HG03064 (cell line): ENCODE results near the gene TXNL4A.

Experiments used
- ATAC-seq: cut with Tn5 transposase; IDR thresholded peaks from one replicate; pipeline ENCODE4 v1.9.1; 2021; ENCODE audit warnings: low read depth; ENCODE audit not compliant: unreplicated experiment

The TXNL4A gene

DNA sequence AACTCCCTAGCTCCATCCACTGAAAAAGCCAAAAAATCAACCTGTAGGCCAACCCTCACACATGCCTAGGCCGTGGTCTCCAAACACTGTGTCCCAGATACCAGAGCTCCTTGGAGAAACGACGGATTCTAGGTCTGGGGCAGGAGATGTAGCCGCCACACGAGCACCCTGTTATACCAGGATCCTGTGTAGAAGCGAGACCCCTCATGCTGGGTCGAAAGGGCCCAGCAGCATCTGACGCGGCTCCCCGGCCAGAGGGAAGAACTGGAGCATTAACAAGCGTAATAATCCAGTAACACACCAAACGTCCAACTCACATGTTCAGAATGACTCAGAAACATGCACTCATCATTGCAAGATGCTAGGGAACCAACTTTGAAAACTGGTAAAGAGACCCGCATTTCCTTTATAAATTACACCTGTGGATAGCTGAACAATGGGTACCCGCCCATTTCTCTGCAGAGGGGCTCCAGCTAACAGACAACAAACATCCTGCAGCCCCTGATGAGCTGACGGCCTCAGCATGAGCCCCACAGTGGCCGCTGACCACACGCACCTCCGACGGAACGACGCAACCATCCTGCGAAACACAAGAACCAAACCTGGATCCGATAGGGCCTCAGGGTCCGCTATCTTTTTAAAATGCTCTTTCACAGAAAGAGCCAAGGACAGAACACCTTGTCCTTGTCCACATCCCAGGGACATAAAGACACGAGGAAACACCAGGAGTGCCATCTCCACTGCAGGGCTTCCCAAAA is 51.1 kb downstream of the TXNL4A start:
- no peak for ATAC-seq

- ATAC-seq, result no peak
These were observed 51.7 kb downstream of the TXNL4A start for GRCh38 chr18:79936641-79937040.

DNA sequence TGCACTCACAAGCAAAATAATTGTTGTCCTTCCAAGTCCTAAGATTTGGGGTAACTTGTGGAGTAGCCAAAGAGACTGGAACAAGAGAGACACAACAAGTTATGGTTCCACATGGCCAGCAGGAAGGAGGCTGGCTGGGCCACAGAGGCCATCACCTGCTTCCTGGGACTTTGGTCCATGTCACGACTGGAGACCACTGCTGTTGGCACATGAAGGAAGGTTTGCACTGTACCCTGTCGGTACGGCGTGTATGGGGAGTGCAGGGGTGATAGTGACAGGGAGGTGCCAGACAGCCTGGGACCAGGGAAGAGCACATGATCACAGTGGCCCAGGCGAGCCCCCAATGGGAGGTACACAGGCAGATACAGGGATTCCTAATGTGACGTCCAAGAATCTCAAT is 52.4 kb downstream of the TXNL4A start:
- ATAC-seq, result no peak

GRCh38 chr18:79935499-79935898 is 52.9 kb downstream of the TXNL4A start:
- no peak for ATAC-seq

DNA sequence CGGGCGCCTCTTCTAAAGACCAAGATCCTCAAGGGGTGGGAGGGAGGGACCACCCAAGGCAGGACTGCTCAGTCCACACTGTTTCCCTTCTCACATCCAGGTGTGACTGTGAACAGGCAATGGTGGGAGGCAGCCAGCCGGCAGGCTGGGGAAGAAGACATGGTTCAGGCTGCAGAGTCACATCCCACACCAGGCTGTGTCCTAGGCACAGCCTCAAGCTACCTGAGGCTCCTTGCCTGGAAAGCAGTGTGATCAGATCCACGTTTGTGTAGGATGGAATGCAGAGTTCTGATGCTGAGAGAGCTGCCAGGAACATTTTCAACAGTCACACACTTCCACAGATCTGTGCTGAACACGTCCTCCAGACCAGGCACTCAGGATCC is 53.3 kb downstream of the TXNL4A start:
- no peak for ATAC-seq

DNA sequence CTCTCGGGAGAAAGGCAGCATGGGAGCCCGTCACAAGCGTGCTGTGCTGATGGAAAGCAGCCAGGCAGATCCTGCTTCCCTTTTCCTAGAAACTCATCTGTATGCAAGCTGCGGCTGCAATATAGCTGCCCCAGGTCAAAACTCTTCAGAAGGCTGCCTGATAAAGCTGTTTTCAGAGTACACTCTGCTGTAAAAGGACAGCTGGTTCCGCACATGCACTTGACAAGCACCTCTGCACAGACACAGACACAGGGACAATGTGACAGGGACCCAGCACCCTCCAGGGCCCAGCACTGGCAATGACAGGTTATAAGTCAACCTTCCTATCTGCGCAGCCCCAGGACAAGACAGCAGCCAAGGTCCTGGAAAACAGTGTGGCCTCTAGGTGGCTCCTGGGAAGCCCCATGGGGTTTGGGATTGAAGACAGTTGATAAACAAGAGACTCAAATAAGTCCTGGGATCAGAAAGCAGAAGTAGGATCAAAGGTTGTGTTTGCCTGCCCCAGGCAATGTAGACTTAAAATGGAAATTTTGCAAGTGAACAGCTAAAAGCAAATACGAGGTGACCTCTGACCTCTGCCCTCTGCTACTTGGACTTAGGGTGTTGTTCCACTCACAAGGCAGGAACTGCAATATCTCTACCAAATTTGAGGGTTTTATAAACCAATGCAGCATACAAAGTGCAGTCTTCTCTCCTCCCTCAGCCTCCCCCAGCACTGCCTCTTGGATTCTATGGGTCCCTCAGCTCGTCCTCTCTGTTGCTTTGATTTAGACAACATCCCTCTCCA is 53.9 kb downstream of the TXNL4A start:
- ATAC-seq, result no peak

DNA sequence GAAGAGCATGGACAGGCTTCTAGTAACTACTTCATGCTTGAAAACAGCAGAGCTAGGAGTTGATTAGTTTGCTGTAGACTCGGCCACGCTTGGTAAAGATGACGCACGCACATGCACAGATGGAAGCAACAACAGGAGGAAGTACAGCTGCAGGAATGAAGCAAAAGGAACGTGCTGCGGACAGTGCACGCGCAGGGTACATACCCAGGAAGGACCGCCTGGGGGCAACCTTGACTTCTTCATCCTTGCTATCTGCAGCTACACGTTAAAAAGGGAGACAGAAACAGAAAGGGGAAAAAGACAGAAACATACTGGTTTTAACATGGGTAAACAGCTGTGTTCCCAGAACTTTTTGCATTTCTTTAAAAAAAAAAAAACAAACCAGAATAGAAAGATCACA is 54.6 kb downstream of the TXNL4A start:
- ATAC-seq, result no peak

- no peak for ATAC-seq
These were observed 55.5 kb downstream of the TXNL4A start for GRCh38 chr18:79932907-79933306.

DNA sequence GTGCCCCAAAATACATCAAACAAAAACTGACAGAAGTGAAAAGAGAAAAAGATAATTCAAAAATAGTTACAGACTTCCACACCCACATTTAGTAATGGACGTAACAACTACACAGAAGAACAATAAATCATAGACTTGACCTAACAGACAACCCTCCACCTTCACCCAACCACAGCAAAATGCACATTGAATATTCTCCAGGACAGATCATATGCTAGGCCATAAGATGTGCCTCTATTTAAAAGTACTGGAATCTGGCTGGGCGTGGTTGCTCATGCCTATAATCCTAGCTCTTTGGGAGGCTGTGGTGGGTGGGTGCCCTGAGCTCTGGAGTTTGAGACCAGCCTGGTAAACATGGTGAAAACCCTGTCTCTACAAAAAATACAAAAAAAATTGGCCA is 56.9 kb downstream of the TXNL4A start:
- ATAC-seq, result no peak

DNA sequence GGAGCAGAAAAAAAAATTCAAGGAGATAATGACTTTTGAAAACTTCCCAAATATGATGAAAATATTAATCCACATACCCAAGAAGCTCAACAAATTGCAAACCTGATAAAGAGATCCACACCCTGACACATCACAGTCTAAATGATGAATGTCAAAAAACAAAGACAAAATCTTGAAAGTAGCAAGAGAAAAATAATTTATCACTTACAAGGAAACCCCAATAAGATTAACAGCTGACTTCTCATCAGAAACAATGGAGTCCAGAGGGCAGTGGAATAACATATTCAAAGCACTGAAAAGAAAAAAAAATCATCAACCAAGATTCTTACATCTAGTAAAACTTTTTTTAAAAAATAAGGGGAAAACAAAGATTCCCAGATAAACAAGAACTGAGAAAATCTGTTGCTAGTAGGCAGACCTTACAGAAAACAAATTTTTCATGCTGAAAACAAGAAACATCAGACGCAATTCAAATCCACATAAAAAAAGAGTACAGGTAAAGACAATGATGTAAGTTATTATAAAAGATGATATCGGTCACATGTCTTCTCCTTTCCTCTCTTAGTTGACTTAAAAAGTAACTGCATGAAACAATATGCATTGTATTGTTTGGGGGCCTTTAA is 58.2 kb downstream of the TXNL4A start:
- no peak for ATAC-seq

GRCh38 chr18:79928563-79928960 is 59.8 kb downstream of the TXNL4A start:
- ATAC-seq, result no peak

- no peak for ATAC-seq
These were observed 60.5 kb downstream of the TXNL4A start for GRCh38 chr18:79927607-79928562.

DNA sequence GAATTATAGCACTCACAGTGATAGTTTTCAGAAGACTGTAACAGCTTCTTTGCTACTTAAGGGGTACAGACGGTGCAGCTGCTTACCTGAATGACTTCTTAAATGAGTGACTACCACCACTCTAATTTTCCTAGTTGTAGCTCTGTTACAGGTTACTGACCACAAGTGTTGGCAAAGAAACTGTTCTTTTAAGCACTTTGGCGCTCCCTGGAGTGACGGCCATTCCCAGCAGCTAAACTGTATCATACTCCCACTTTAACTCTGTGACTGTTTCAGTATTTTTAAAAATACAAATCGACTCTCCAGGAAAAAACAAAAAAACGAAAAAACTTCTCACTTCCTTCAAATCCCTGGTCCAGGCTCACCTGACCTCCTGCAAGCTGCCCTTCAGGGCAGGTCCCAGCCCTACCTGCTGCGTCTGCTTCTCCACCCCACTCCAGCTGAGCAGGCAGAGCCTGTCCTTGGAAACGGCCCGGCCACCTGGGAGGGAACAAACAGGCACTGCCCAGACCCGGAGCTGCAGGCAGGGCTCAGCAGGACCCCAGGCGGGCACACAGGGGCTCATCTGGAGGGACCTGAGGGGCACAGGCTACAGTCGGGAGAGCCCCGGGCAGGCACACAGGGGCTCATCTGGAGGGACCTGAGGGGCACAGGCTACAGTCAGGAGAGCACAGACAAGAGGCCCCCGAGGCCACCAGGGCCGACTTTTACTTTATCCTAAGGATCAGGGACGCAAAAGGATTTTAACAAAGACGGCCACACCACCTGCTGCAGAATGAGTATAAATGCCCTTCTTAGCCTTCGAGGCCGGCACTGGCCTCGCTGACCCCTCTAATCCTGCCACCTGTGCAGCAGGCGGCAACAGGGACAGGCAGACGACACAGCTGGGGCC is 61.4 kb downstream of the TXNL4A start:
- ATAC-seq, result no peak

GRCh38 chr18:79926306-79926705 is 62.1 kb downstream of the TXNL4A start:
- no peak for ATAC-seq

GRCh38 chr18:79924814-79925731 is 63.3 kb downstream of the TXNL4A start:
- ATAC-seq, result no peak

DNA sequence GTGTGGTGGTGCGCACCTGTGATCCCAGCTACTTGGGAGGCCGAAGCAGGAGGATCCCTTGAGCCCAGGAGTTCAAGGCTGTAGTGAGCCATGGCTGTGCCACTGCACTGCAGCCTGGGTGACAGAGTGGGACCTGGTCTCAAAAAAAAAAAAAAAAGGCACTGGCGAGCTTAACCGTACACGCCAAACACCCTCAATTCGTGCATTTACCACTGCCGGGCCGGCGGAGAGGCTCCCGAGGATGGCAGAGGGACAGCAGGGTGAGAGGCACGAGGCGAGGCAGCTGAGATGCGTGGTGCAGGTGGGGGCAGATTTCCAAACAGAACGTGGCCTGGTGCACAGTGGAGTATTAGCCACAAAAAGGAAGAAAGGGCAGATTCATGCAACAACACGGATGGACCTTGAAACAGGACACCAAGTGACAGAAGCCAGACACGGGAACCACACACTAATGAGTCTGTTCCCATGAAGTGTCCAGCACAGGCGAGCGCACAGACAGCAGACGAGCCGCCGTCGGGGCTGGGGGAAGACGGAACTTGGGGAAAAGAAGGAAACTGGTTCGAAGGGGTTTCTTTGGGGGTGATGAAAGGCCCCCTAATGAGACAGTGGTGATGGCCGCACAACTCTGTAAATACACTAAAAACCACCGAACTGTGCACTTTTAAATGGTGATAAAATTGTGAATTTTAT is 64.3 kb downstream of the TXNL4A start:
- no peak for ATAC-seq

- no peak for ATAC-seq
These were observed 65.4 kb downstream of the TXNL4A start for GRCh38 chr18:79922971-79923411.
